PFSK-1 (cell line): ENCODE results near the gene TEX22.

ENCODE experiments used
- FOXP2 ChIP-seq: optimal IDR thresholded peaks from 2 replicates; pipeline ENCODE3; 2011; ENCODE audit warnings: borderline replicate concordance, control low read depth, inconsistent platforms; ENCODE audit not compliant: insufficient read depth; ENCODE audit errors: extremely low read length, extremely low read depth
- POLR2AphosphoS5 ChIP-seq: IDR thresholded peaks from 2 replicates; pipeline ENCODE4 v1.6.1; 2012; ENCODE audit warnings: low read depth, mild to moderate bottlenecking, control low read depth, low read length, moderate library complexity
- SIN3A ChIP-seq: IDR thresholded peaks from 2 replicates; pipeline ENCODE4 v1.6.1; 2012; ENCODE audit warnings: mild to moderate bottlenecking, low read length, moderate library complexity, borderline replicate concordance; ENCODE audit not compliant: insufficient read depth
- TAF1 ChIP-seq: IDR thresholded peaks from 2 replicates; pipeline ENCODE4 v1.6.1; 2012; ENCODE audit warnings: low read length, control low read depth, borderline replicate concordance; ENCODE audit not compliant: insufficient read depth
- TF ChIP-seq, protein P1 (sequence below), 2 experiments: IDR thresholded peaks; 2 replicates each; pipeline versions ENCODE4 v1.6.1 to v1.8.0; 2011 to 2012; ENCODE audit warnings: low read depth in 2 of 2, low read length in 2 of 2, control low read depth in 1 of 2, inconsistent platforms in 1 of 2, mild to moderate bottlenecking in 1 of 2, moderate library complexity in 1 of 2; ENCODE audit not compliant: insufficient read depth in 1 of 2

The TEX22 gene

DNA sequence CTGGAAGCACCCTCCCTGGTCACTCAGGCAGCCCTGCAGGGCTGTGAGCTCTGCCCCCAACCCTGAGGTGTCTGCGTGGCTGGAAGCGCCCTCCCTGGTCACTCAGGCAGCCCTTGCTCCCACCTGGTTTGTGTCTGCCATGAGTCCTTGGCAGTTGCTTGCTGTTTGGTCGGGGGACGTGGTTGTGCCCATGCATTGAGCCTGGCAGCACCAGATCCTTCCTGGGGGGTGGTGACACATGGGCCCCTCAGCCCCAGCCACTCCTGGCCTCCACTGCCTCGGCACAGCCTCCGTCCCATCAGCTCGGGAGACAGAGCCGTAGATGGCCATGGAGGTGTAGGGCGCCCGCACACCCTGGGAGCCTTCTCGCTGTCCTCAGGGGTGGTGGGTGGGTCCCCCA is 40.8 kb downstream of the TEX22 start:
- TF ChIP-seq TAF1 (no peak), FOXP2 (no peak), POLR2AphosphoS5 (no peak), SIN3A (no peak)
- TF ChIP-seq, protein P1, sequence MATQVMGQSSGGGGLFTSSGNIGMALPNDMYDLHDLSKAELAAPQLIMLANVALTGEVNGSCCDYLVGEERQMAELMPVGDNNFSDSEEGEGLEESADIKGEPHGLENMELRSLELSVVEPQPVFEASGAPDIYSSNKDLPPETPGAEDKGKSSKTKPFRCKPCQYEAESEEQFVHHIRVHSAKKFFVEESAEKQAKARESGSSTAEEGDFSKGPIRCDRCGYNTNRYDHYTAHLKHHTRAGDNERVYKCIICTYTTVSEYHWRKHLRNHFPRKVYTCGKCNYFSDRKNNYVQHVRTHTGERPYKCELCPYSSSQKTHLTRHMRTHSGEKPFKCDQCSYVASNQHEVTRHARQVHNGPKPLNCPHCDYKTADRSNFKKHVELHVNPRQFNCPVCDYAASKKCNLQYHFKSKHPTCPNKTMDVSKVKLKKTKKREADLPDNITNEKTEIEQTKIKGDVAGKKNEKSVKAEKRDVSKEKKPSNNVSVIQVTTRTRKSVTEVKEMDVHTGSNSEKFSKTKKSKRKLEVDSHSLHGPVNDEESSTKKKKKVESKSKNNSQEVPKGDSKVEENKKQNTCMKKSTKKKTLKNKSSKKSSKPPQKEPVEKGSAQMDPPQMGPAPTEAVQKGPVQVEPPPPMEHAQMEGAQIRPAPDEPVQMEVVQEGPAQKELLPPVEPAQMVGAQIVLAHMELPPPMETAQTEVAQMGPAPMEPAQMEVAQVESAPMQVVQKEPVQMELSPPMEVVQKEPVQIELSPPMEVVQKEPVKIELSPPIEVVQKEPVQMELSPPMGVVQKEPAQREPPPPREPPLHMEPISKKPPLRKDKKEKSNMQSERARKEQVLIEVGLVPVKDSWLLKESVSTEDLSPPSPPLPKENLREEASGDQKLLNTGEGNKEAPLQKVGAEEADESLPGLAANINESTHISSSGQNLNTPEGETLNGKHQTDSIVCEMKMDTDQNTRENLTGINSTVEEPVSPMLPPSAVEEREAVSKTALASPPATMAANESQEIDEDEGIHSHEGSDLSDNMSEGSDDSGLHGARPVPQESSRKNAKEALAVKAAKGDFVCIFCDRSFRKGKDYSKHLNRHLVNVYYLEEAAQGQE (IDR thresholded peaks at IDR 0.05; ENCODE audit: insufficient read depth in 1 of 2, low read depth in 2 of 2, low read length in 2 of 2): no peak

- TF ChIP-seq, protein P1 (IDR thresholded peaks at IDR 0.05; ENCODE audit: insufficient read depth in 1 of 2, low read depth in 2 of 2, low read length in 2 of 2): no peak
- no peak for TF ChIP-seq SIN3A
Observed at GRCh38 chr14:105439710-105440553, 41.6 kb downstream of the TEX22 start.

- TF ChIP-seq TAF1: no peak
- no peak for TF ChIP-seq POLR2AphosphoS5
- no peak for TF ChIP-seq SIN3A
- no peak for TF ChIP-seq FOXP2
- TF ChIP-seq, protein P1 (IDR thresholded peaks at IDR 0.05; ENCODE audit: insufficient read depth in 1 of 2, low read depth in 2 of 2, low read length in 2 of 2): no peak
Observed at GRCh38 chr14:105440554-105440900, 42.2 kb downstream of the TEX22 start.

DNA sequence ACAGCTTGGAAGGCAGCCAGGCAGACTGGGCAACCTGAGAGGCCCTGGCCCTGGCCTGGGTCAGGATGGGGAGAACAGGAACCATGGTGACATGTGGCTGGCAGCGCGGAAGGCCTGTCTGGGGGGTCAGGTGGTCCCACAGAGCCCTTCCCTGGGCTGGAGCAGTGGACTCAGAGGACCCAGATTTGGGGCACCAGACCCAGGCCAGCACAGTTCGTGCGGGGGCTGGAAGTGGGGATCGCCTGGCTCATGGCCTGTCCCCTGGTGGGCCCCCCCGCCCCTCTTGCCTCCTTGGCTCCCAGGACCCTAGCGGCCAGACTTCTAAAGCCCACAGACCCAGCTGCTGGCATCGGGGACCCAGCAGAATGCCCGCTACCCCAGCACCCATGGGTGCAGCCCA is 42.7 kb downstream of the TEX22 start:
- TF ChIP-seq SIN3A (no peak), TAF1 (no peak), FOXP2 (no peak), POLR2AphosphoS5 (no peak)
- TF ChIP-seq, protein P1 (IDR thresholded peaks at IDR 0.05; ENCODE audit: insufficient read depth in 1 of 2, low read depth in 2 of 2, low read length in 2 of 2): no peak

DNA sequence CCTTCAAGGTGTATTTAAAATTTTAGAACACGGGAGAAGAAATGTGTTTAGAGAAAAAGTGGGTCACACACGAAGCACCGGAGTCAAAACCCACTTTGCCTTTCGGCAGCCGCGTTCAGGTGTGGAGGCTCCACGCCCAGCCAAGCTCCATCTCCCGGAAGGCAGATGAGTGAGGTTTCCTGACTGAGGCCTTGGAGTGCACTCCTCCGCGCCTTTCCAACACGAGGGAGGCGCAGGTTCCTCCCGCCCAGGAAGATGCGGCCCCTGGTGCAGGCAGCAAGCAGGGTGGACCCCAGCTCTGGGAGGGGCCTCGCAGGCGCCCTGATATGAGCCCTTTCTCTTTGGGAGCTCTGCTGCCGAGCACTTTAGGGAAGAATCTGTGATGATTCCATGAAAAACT is 43.8 kb downstream of the TEX22 start:
- TF ChIP-seq POLR2AphosphoS5 (no peak), TAF1 (no peak)
- TF ChIP-seq, protein P1 (IDR thresholded peaks at IDR 0.05; ENCODE audit: insufficient read depth in 1 of 2, low read depth in 2 of 2, low read length in 2 of 2): no peak
